Measurements from ENCODE around the gene NELL1. TPM values are rescaled to one million over a fixed set of nuclear protein-coding genes. Genes with fewer than 3 reads are reported as not detected.

Gene NELL1
- polyA plus RNA-seq, 1 of the 3 experiments (the other 2 are of a cell fraction) = not detected

- TF ChIP-seq, protein P1, sequence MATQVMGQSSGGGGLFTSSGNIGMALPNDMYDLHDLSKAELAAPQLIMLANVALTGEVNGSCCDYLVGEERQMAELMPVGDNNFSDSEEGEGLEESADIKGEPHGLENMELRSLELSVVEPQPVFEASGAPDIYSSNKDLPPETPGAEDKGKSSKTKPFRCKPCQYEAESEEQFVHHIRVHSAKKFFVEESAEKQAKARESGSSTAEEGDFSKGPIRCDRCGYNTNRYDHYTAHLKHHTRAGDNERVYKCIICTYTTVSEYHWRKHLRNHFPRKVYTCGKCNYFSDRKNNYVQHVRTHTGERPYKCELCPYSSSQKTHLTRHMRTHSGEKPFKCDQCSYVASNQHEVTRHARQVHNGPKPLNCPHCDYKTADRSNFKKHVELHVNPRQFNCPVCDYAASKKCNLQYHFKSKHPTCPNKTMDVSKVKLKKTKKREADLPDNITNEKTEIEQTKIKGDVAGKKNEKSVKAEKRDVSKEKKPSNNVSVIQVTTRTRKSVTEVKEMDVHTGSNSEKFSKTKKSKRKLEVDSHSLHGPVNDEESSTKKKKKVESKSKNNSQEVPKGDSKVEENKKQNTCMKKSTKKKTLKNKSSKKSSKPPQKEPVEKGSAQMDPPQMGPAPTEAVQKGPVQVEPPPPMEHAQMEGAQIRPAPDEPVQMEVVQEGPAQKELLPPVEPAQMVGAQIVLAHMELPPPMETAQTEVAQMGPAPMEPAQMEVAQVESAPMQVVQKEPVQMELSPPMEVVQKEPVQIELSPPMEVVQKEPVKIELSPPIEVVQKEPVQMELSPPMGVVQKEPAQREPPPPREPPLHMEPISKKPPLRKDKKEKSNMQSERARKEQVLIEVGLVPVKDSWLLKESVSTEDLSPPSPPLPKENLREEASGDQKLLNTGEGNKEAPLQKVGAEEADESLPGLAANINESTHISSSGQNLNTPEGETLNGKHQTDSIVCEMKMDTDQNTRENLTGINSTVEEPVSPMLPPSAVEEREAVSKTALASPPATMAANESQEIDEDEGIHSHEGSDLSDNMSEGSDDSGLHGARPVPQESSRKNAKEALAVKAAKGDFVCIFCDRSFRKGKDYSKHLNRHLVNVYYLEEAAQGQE (IDR thresholded peaks at IDR 0.05; ENCODE audit: low read depth, low read length) = no peak
- no peak for TF ChIP-seq MXI1 (IDR thresholded peaks at IDR 0.05; ENCODE audit: low read depth, low read length)
- no peak for TF ChIP-seq PBX3 (IDR thresholded peaks at IDR 0.05)
Observed at GRCh38 chr11:21470521-21470920, 801.1 kb downstream of the NELL1 start (continued).

DNA sequence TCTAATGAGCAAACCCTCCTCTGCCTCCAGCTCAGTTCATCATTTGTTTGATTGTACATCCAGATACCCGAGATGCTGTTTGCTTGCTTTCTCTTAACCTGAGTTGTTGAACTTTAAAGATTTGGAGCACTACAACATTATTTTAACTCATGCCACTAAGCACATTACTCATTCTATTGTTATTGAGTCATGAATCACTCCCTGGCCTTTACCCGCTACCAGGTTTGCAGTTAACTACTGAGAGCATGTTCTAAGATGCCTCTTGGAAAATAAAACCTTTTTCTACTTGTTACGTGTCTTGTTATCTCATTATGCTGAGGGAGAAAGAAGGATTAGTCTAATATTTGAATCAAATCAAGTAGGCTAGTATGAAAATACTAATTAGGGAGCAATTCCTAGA is 802.9 kb downstream of the NELL1 start:
- Histone ChIP-seq H3K9ac (no peak overlapping the region), H3K27me3 (ENCODE audit: insufficient read depth) (no peaks in the 10 kb centered on the region), H2AFZ (ENCODE audit: low read depth) (no peak overlapping the region), H3F3A (replicated peaks; ENCODE audit: insufficient read depth) (no peaks in the 10 kb centered on the region), H3K9me2 (no peaks in the 10 kb centered on the region), H3K4me1 (ENCODE audit: control insufficient read depth in 1 of 2, insufficient read depth in 2 of 2, low read depth in 1 of 2, low read length in 1 of 2) (no peaks in the 10 kb centered on the region; a peak in 1 of 4 replicates), H3K4me3 (ENCODE audit: low read depth in 2 of 2, low read length in 1 of 2) (no peak overlapping the region), H3K4me2 (no peak overlapping the region), H3K9me3 (no peaks in the 10 kb centered on the region), H3K36me3 (replicated peaks in 1 of 2; ENCODE audit: control insufficient read depth in 1 of 2, insufficient read depth in 2 of 2, low read length in 1 of 2) (no peaks in the 10 kb centered on the region), H4K20me1 (ENCODE audit: insufficient read depth) (no peaks in the 10 kb centered on the region), H3K27ac (ENCODE audit: low read depth in 2 of 2, low read length in 1 of 2) (no peak overlapping the region), H3K79me2 (ENCODE audit: insufficient read depth) (no peaks in the 10 kb centered on the region)
- no peak for DNase-seq
- WGBS (ENCODE audit: low lambda C conversion rate) = 18% methylated on average over 3 of the region's 3 CpGs
- POLR2A ChIA-PET = no interaction called here
- CTCF ChIA-PET = no interaction called here
- TF ChIP-seq TEAD4 (IDR thresholded peaks at IDR 0.05; ENCODE audit: borderline replicate concordance, insufficient read depth) (no peak), GABPA (IDR thresholded peaks at IDR 0.05; ENCODE audit: low read depth) (no peak), RAD21 (IDR thresholded peaks at IDR 0.05; ENCODE audit: low read length) (no peak), PBX3 (IDR thresholded peaks at IDR 0.05) (no peak), TAF1 (IDR thresholded peaks at IDR 0.05; ENCODE audit: borderline replicate concordance, low read depth, low read length) (no peak), EP300 (IDR thresholded peaks at IDR 0.05; ENCODE audit: borderline replicate concordance in 1 of 2, low read depth in 1 of 2, low read length in 1 of 2) (no peak), GATA2 (CRISPR knock-in tag; IDR thresholded peaks at IDR 0.05) (no peak), MAX (IDR thresholded peaks at IDR 0.05; ENCODE audit: low read depth) (no peak), TCF12 (IDR thresholded peaks at IDR 0.05) (no peak), POLR2AphosphoS5 (IDR thresholded peaks at IDR 0.05; ENCODE audit: low read depth, low read length) (no peak), MEF2A (IDR thresholded peaks at IDR 0.05; ENCODE audit: borderline replicate concordance, low read depth) (no peak), CTCF (IDR thresholded peaks at IDR 0.05) (no peak), FOSL2 (IDR thresholded peaks at IDR 0.05; ENCODE audit: borderline replicate concordance, low read depth) (no peak), FOXJ3 (CRISPR knock-in tag; IDR thresholded peaks at IDR 0.05) (no peak), MXI1 (IDR thresholded peaks at IDR 0.05; ENCODE audit: low read depth, low read length) (no peak)
- TF ChIP-seq, protein P1 (IDR thresholded peaks at IDR 0.05; ENCODE audit: low read depth, low read length) = no peak
- TF ChIP-seq, protein P2, sequence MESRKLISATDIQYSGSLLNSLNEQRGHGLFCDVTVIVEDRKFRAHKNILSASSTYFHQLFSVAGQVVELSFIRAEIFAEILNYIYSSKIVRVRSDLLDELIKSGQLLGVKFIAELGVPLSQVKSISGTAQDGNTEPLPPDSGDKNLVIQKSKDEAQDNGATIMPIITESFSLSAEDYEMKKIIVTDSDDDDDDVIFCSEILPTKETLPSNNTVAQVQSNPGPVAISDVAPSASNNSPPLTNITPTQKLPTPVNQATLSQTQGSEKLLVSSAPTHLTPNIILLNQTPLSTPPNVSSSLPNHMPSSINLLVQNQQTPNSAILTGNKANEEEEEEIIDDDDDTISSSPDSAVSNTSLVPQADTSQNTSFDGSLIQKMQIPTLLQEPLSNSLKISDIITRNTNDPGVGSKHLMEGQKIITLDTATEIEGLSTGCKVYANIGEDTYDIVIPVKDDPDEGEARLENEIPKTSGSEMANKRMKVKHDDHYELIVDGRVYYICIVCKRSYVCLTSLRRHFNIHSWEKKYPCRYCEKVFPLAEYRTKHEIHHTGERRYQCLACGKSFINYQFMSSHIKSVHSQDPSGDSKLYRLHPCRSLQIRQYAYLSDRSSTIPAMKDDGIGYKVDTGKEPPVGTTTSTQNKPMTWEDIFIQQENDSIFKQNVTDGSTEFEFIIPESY (IDR thresholded peaks at IDR 0.05; ENCODE audit: borderline replicate concordance, low read depth) = no peak
